ENCODE results near the gene ANP32B.
"Not testable (repeated sequence)": the region's sequence is repeated elsewhere in the genome, so short reads cannot be mapped to it uniquely, and the experiment has no call there.

ANP32B gene

DNA sequence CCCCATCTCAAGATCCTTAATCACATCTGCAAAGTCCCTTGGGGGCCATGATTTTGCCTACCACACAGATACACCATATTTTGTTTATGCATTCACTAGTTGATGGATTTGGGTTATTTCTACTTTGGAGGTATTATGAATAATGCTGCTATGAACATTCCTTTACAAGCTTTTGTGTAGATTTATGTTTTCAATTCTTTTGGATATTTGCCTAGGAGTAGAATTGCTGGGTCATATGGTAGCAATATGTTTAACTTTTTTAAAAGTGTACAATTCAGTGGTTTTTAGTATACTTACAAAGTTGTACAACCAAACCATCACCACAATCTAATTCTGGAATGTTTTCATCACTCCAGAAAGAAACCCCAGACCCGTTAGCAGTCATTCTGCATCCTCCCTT lies 7.8 kb upstream of the ANP32B start:
- Mint-ChIP-seq H3K27me3 (peaks cover 27% of the 10 kb centered on the region), H3K4me3 (no peak overlapping the region), H3K4me1 (peaks cover 11% of the 10 kb centered on the region), H3K36me3 (peaks cover 2% of the 10 kb centered on the region), H3K9me3 (peaks cover 4% of the 10 kb centered on the region), H3K27ac (no peak overlapping the region)
- DNase-seq = no peak
- CTCF ChIA-PET = no interaction called here

GRCh38 chr9:97976633-97977032 lies 6.5 kb upstream of the ANP32B start:
- H3K4me3 Mint-ChIP-seq, H3K9me3 Mint-ChIP-seq, H3K27ac Mint-ChIP-seq, H3K36me3 Mint-ChIP-seq, DNase-seq, CTCF ChIA-PET: not testable (repeated sequence)
- Mint-ChIP-seq H3K27me3 (peaks cover 27% of the 10 kb centered on the region), H3K4me1 (peaks cover 19% of the 10 kb centered on the region)

GRCh38 chr9:97978371-97979130 lies 4.6 kb upstream of the ANP32B start:
- CTCF ChIA-PET = interaction anchor here (6.4 kb wide), 1 partner anchor 56 kb away, joined by 46 read pairs; the partner anchor contains the start of gene TRMO
- Mint-ChIP-seq H3K4me3 (no peak overlapping the region), H3K27ac (no peak overlapping the region)

DNA sequence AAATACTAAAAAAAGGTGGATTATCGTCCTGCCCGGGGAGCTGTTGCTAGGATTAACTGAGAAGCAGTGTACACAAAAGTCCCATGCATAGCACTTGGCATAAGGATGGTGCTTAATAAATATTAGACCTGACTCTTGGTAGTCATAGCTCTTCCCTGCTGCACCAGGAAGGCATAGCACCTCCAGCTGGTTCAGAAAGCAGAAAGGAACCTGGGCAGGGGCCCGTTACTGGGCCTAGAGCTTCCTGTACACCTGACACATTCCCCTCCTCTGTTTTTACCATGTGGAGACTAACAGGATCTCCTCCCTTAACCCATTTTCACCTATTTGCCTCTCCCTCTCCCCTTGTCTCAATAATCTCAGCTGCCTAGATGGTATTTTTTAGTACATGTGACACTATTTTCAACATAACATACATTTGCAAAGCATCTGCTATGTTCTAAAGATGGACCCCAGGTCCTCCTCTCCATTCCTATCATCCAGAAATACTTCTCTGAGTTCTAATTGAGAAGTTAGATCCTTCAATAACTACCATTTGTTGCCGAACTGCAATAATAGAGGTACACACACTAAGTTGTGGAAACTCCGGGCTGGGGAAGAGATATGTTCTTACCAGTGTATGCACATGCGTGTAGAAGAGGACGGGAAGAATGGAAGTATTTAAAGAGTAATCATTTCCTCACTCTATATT lies 3.2 kb upstream of the ANP32B start:
- CTCF ChIA-PET = interaction anchor here (1.4 to 6.4 kb wide), 2 partner anchors 25 to 58 kb away, joined by 3 to 46 read pairs; partner anchors contain the start of gene TRMO
- H3K27me3 Mint-ChIP-seq = peaks cover 4% of the 10 kb centered on the region
- peaks cover 3% of the 10 kb centered on the region for H3K9me3 Mint-ChIP-seq
- peaks cover 2% of the 10 kb centered on the region for H3K36me3 Mint-ChIP-seq
- H3K4me1 Mint-ChIP-seq = peaks cover 28% of the 10 kb centered on the region
- H3K27ac Mint-ChIP-seq = no peak overlapping the region
- no peak for DNase-seq
- no peak overlapping the region for H3K4me3 Mint-ChIP-seq

More at GRCh38 chr9:97978371-97979130, 4.6 kb upstream of the ANP32B start:
- DNase-seq = no peak
- Mint-ChIP-seq H3K9me3 (peaks cover 4% of the 10 kb centered on the region), H3K27me3 (peaks cover 10% of the 10 kb centered on the region), H3K4me1 (peaks cover 28% of the 10 kb centered on the region), H3K36me3 (peaks cover 2% of the 10 kb centered on the region)

- no peaks in the 10 kb centered on the region for H3K27me3 Mint-ChIP-seq
- CTCF ChIA-PET = interaction anchor here (1.4 to 6.4 kb wide), 2 partner anchors 25 to 58 kb away, joined by 3 to 46 read pairs; partner anchors contain the start of gene TRMO
- H3K4me1 Mint-ChIP-seq = peaks cover 30% of the 10 kb centered on the region
- H3K27ac Mint-ChIP-seq = no peak overlapping the region
- DNase-seq = no peak
- no peak overlapping the region for H3K4me3 Mint-ChIP-seq
- no peaks in the 10 kb centered on the region for H3K9me3 Mint-ChIP-seq
- H3K36me3 Mint-ChIP-seq = peaks cover 2% of the 10 kb centered on the region
These were observed 2.7 kb upstream of the ANP32B start for GRCh38 chr9:97980479-97980803.

- H3K4me1 Mint-ChIP-seq = peaks cover 38% of the 10 kb centered on the region
- H3K27ac Mint-ChIP-seq = no peak overlapping the region
- CTCF ChIA-PET = interaction anchor here (0.6 to 6.4 kb wide), 4 partner anchors 16 to 59 kb away, joined by 3 to 46 read pairs (median 4); partner anchors contain the start of gene TRMO
- H3K36me3 Mint-ChIP-seq = peaks cover 5% of the 10 kb centered on the region
- no peak for DNase-seq
- H3K4me3 Mint-ChIP-seq = peak overlapping the region; percentile 85
- no peaks in the 10 kb centered on the region for H3K9me3 Mint-ChIP-seq
- H3K27me3 Mint-ChIP-seq = no peaks in the 10 kb centered on the region
These were observed 2.0 kb upstream of the ANP32B start for GRCh38 chr9:97980918-97981845.

DNA sequence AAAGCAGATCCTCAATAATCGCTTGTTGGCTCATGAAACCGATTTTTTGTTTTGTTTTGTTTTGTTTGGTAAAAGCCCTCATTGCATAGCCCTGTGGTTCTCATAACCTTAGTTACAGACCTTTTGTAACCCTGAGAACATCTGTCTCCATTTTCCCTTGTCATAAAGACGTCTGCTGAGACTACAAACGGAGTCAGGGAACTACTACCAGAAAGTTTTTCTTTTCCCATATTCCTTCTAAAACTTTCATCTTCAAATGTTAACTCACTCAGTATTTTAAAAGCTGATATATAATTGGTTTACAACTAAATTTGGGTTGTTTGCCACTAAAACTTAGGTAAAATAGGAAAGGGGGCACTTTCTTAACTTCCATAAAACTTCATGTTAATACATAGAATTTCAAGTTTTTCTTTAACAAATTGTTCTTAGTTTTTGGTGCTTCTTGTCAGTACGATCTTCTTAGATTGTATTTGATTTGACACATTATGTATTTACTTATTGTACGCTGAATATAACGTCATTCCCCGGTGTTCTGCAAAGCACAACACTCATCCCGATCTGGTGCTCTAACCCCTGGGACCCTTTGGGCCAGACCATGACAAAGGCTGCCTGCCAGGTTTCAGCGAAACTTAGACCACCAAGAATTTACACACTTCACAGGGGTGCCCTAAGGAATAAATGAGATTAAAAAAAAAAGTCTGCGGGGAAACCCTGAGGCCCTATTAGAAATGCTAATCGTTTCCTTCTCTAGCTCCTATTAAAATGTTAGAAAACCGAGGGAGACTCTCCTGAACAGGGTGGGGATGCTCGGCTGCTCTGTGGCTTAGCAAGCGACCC lies 1.1 kb upstream of the ANP32B start:
- H3K27ac Mint-ChIP-seq = peak overlapping the region; percentile 95
- peaks cover 11% of the 10 kb centered on the region for H3K36me3 Mint-ChIP-seq
- H3K9me3 Mint-ChIP-seq = no peaks in the 10 kb centered on the region
- DNase-seq = no peak
- peak overlapping the region; percentile 85 for H3K4me3 Mint-ChIP-seq
- CTCF ChIA-PET = interaction anchor here (0.6 to 6.4 kb wide), 8 partner anchors 9 to 92 kb away, joined by 3 to 46 read pairs (median 3); partner anchors contain the start of gene TRMO
- peaks cover 47% of the 10 kb centered on the region for H3K4me1 Mint-ChIP-seq
- H3K27me3 Mint-ChIP-seq = no peaks in the 10 kb centered on the region

GRCh38 chr9:97983589-97984187 lies 547 bp downstream of the ANP32B start:
- Mint-ChIP-seq H3K4me1 (peaks cover 61% of the 10 kb centered on the region), H3K36me3 (peaks cover 13% of the 10 kb centered on the region), H3K9me3 (no peaks in the 10 kb centered on the region), H3K27ac (peak overlapping the region; percentile 95), H3K27me3 (no peaks in the 10 kb centered on the region), H3K4me3 (peak overlapping the region; percentile 85)
- CTCF ChIA-PET = interaction anchor here (1.0 to 6.4 kb wide), 3 partner anchors 22 to 61 kb away, joined by 3 to 46 read pairs (median 4); partner anchors contain the start of gene TRMO
- peak; percentile 65 for DNase-seq

DNA sequence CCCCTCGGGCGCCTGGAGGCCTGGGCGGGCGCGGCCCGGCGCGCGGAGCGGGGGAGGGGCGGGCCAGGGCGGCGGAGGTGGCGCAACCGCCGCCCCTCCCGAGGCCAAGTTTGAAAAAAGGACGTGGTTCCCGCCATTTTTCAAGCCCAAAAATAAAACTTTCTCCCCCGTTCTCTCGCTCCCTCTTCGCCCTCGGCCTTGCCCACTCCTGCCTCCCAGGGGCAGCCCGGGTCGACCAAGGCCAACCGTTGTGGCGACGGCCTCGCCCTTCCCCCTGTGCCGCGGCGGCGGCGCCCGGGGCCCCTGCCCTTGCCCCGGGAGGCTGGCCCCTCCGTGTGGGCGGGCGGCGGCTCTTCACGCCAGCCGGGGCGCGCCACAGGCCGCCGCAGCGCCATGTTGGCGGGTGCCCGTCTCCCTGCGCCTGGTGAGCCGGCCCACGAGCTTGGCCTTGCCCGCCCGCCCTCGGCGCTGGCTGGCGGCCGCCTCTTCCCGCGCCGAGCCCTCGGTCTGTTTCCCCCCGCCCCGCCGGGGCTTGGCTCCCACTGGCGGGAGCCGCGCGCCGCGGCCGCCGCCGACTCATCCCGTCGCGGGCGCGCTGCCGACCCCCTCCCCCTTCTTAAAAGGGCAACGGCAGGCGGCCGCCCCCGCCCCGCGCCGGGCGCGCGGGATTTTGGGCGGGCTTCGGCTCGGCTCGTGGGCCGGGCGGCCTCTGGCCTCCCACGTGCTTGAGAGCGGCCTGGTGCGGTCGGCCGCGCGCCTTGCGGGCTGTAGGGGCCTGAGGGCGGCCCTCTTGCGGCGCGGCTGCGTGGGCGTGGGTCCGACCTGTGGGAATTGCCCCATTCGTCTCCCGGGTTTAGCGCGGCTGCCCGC lies 1.3 kb downstream of the ANP32B start:
- Mint-ChIP-seq H3K4me3 (peak overlapping the region; percentile 66), H3K27me3 (no peaks in the 10 kb centered on the region), H3K4me1 (peaks cover 67% of the 10 kb centered on the region), H3K36me3 (peaks cover 18% of the 10 kb centered on the region), H3K9me3 (no peaks in the 10 kb centered on the region), H3K27ac (peak overlapping the region; percentile 85)
- DNase-seq = peak; percentile 80
- CTCF ChIA-PET = interaction anchor here (1.0 to 6.4 kb wide), 3 partner anchors 22 to 62 kb away, joined by 3 to 46 read pairs (median 4); partner anchors contain the start of gene TRMO

DNA sequence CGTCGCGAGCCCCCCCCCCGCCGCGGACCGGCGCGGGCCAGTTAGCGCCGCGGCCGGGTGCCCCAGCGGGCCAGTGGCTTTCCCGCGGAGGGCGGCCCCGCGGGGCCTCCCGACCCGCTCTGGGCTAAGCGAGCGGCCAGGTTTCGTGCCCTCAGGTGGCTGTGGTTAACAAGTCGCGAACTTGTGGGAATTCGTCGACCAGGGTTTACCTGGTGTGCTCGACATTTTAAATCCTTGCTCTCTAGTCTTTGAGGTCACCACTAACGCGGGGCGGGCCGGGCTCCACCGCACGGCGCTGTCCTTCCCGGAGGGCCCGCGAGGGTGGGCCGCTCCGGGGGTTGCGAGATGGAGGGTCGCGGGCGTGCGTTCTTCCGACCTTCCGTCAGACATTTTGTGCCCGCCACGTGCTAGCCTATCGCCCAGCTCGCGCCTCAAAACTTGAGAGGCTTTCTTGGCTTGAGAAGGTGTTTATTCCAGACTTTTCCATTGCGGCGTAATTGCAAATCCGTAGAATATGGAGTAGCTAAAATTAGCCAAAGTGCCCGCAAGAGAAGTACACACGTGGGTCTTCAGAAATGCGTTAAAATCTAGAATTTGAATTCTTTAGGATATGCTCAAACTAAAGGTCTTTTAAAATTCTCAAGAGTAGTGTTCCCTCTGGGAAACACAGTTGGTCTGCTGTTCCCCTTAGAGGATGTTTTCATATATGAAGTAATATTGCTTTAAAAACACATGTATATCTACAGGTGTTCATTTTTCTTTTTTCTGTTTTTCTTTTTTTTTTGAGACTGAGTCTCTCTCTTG lies 2.1 kb downstream of the ANP32B start:
- peak; percentile 57 for DNase-seq
- H3K27ac Mint-ChIP-seq = peak overlapping the region; percentile 96
- H3K4me1 Mint-ChIP-seq = peaks cover 68% of the 10 kb centered on the region
- no peaks in the 10 kb centered on the region for H3K27me3 Mint-ChIP-seq
- H3K4me3 Mint-ChIP-seq = peak overlapping the region; percentile 80
- CTCF ChIA-PET = interaction anchor here (1.2 to 6.4 kb wide), 2 partner anchors 63 kb away, joined by 3 to 46 read pairs; partner anchors contain the start of gene TRMO
- H3K36me3 Mint-ChIP-seq = peaks cover 22% of the 10 kb centered on the region
- H3K9me3 Mint-ChIP-seq = no peaks in the 10 kb centered on the region

DNA sequence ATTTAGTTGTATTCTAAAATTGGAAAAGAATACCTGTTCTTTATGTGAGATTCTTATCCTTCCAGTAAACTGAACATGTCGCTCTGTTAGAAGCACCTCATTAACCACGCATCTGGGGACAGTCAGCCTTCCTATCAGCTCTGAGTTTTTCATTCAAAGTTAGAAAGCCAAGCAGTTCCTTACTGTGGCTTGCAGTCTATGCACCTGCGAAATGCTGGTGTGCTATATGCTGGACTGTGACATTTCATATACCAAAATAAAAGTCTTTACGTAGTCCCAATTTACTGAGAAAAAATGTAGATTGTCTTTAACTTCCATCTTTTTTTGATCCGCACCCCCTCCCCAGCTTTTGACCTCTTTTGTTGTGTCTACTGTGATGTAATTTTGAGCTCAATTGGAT lies 4.3 kb downstream of the ANP32B start:
- DNase-seq = no peak
- Mint-ChIP-seq H3K4me3 (no peak overlapping the region), H3K36me3 (peaks cover 29% of the 10 kb centered on the region), H3K9me3 (no peaks in the 10 kb centered on the region), H3K4me1 (peaks cover 70% of the 10 kb centered on the region), H3K27me3 (no peaks in the 10 kb centered on the region), H3K27ac (peak overlapping the region; percentile 68)
- CTCF ChIA-PET = interaction anchor here (0.6 to 1.9 kb wide), 4 partner anchors 10 to 102 kb away, joined by 3 to 6 read pairs (median 4); no protein-coding TSS in a partner anchor

All from activated naive CD4-positive, alpha-beta T cell treated with anti-CD3 and anti-CD28 coated beads, Interleukin-2, amount 10 ng/mL, durations not matched to agents 7 days and 5 days (primary cell).